ENCODE data around the gene SLC9A1. TPM values are rescaled to one million over a fixed set of nuclear protein-coding genes. Genes with fewer than 3 reads are reported as not detected.

SLC9A1 gene
- total and polyA plus RNA-seq, 2 of the 8 experiments (the other 6 are each of a cell fraction or from before 2014, with no cell fraction given): 11.3 to 25.1 TPM

DNA sequence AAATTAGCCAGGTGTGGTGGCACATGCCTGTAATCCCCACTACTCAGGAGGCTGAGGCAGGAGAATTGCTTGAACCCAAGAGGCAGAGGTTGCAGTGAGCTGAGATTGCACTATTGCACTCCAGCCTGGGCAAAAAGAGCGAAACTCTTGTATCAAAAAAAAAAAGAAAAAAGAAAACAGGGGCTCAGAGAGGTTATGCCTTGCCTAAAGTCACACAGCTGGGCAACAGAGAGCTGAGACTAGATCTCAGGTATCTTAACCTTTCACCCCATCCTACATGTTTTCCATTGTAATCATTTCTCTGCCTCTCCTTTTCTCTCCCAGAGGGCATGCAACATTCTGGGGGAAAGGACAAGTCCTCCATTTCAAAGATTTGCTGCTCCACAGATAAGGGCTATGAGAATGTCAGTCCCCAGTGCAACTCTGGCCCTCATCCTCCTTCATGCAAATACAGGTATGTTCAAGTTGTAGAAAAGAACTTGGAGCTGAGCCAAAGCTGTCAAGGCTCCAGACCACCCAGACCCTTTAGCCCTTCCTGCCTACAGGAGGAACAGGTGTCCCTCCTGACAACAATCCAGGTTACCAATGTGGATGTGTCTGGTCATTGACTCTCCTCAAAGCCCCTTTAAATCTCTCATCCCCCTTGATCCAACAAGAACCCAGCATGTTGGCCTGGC is 6.9 kb downstream of the SLC9A1 start:
- POLR2A ChIA-PET (ENCODE audit: partially characterized antibody): interaction anchor here (1.2 to 14.6 kb wide), 3 partner anchors 8 to 143 kb away, joined by 3 to 257 read pairs (median 6); no protein-coding TSS in a partner anchor
- H4K5ac ChIP-seq (ENCODE audit: insufficient read length, low read depth, low read length): no peak overlapping the region
- DNase-seq (ENCODE audit: low read depth in 1 of 2, low spot score in 2 of 2): no peak
- H2AK5ac ChIP-seq (ENCODE audit: low read depth, low read length): no peak overlapping the region
- H3K79me1 ChIP-seq (ENCODE audit: low read depth, low read length): peaks cover 19% of the 10 kb centered on the region; the same call in 1 of the 2 replicates
- no peaks in the 10 kb centered on the region for H3K27me3 ChIP-seq (replicated peaks in 1 of 4; ENCODE audit: control insufficient read depth in 3 of 4, extremely low read depth in 1 of 4, insufficient read depth in 3 of 4, low read length in 3 of 4)
- peaks cover 4 to 8% (median 5%) of the 10 kb centered on the region in 4 experiments; a peak in 4 of 7 replicates for H3K4me1 ChIP-seq (replicated peaks in 1 of 4; ENCODE audit: control insufficient read depth in 3 of 4, insufficient read depth in 4 of 4, low read length in 3 of 4)
- CTCF ChIA-PET (ENCODE audit: partially characterized antibody): interaction anchor here (0.8 to 11.0 kb wide), 6 partner anchors 8 to 136 kb away, joined by 3 to 151 read pairs (median 4); no protein-coding TSS in a partner anchor
- FAIRE-seq: no peak
- H3K56ac ChIP-seq (replicated peaks; ENCODE audit: insufficient read length, low read depth, low read length): no peak overlapping the region
- no peak overlapping the region for H3K18ac ChIP-seq (ENCODE audit: extremely low read depth, low read length)
- no peak overlapping the region for H2BK15ac ChIP-seq (ENCODE audit: low read length)
- no peak overlapping the region for H4K91ac ChIP-seq (replicated peaks; ENCODE audit: insufficient read length, low read length)
- H3K4me3 ChIP-seq (ENCODE audit: extremely low read depth in 1 of 4, insufficient read depth in 2 of 4, low read depth in 3 of 4, low read length in 4 of 4): no peak overlapping the region
- H2BK120ac ChIP-seq (replicated peaks; ENCODE audit: low read depth, low read length): no peak overlapping the region
- H3K9ac ChIP-seq (replicated peaks in 1 of 4; ENCODE audit: extremely low read depth in 1 of 4, low read depth in 3 of 4, low read length in 3 of 4): no peak overlapping the region
- H3K23ac ChIP-seq (ENCODE audit: insufficient read length): no peak overlapping the region
- no peak overlapping the region for H2BK20ac ChIP-seq (ENCODE audit: low read length)
- no peak overlapping the region for H2BK5ac ChIP-seq (ENCODE audit: low read depth, low read length)
- H3K23me2 ChIP-seq (ENCODE audit: low read depth, low read length): no peaks in the 10 kb centered on the region; the same call in 1 of the 2 replicates
- H3K36me3 ChIP-seq (ENCODE audit: control insufficient read depth in 2 of 4, insufficient read depth in 4 of 4, low read length in 3 of 4): peaks cover 0 to 2% (median 0%) of the 10 kb centered on the region in 4 experiments; a peak in 2 of 8 replicates
- H4K20me1 ChIP-seq (replicated peaks in 1 of 2; ENCODE audit: control insufficient read depth in 1 of 2, insufficient read depth in 2 of 2, low read length in 2 of 2): peaks cover 0 to 7% of the 10 kb centered on the region in 2 experiments
- H2BK12ac ChIP-seq (ENCODE audit: low read depth, low read length): no peak overlapping the region
- H4K8ac ChIP-seq (ENCODE audit: extremely low read depth, insufficient read depth, low read length): no peak overlapping the region
- peaks cover 0 to 40% of the 10 kb centered on the region in 2 experiments; a peak in 3 of 4 replicates for H3K79me2 ChIP-seq (ENCODE audit: control insufficient read depth in 1 of 2, insufficient read depth in 2 of 2, low read length in 2 of 2)
- H3K14ac ChIP-seq (ENCODE audit: insufficient read length): no peak overlapping the region
- H3K27ac ChIP-seq (ENCODE audit: low read depth, low read length): no peak overlapping the region
- H3K9me3 ChIP-seq (ENCODE audit: insufficient read depth in 2 of 2, low read depth in 1 of 2, low read length in 1 of 2): no peaks in the 10 kb centered on the region
- no peak overlapping the region for H2AFZ ChIP-seq (ENCODE audit: low read length)
- H3K4me2 ChIP-seq (ENCODE audit: insufficient read depth in 1 of 2, low read depth in 2 of 2, low read length in 2 of 2): no peak overlapping the region
- no CpG with 5 or more reads among the region's 1 CpG for whole genome bisulfite sequencing, 2 experiments (ENCODE audit: extremely low coverage in 1 of 2, insufficient coverage in 1 of 2, insufficient read length in 1 of 2, insufficient replicate concordance in 2 of 2, low coverage in 1 of 2, low lambda C conversion rate in 2 of 2, missing lambda C conversion rate in 1 of 2)
- no peak overlapping the region for H3K4ac ChIP-seq (replicated peaks; ENCODE audit: insufficient read length, low read depth, low read length)
- TF ChIP-seq SAP30 (IDR thresholded peaks at IDR 0.05; ENCODE audit: insufficient read depth, insufficient replicate concordance, low read length) (no peak), SUZ12 (IDR thresholded peaks at IDR 0.05; ENCODE audit: low read length) (no peak), SRF (IDR thresholded peaks at IDR 0.05; ENCODE audit: low read depth, low read length) (no peak), RFX5 (IDR thresholded peaks at IDR 0.05; ENCODE audit: borderline replicate concordance, low read depth, low read length) (no peak), GABPA (IDR thresholded peaks at IDR 0.05; ENCODE audit: borderline replicate concordance, insufficient read depth, low read length) (no peak), HDAC2 (IDR thresholded peaks at IDR 0.05; ENCODE audit: borderline replicate concordance in 1 of 2, low read depth in 2 of 2, low read length in 2 of 2) (no peak), RBBP5 (IDR thresholded peaks at IDR 0.05; ENCODE audit: borderline replicate concordance, low read depth, low read length) (no peak), EP300 (IDR thresholded peaks at IDR 0.05; ENCODE audit: borderline replicate concordance in 1 of 2, low read depth in 2 of 2, low read length in 2 of 2) (no peak), POLR2AphosphoS5 (IDR thresholded peaks at IDR 0.05; ENCODE audit: low read depth, low read length) (no peak), CHD2 (IDR thresholded peaks at IDR 0.05; ENCODE audit: low read length) (no peak), TAF1 (IDR thresholded peaks at IDR 0.05; ENCODE audit: low read depth, low read length) (no peak), FOSL1 (IDR thresholded peaks at IDR 0.05; ENCODE audit: insufficient read depth, low read depth, low read length) (no peak)

All from H1 (cell line).